GM21717 (cell line): ENCODE data around the gene MESP1.

Source experiments
- ATAC-seq: cut with Tn5 transposase; IDR thresholded peaks from one replicate; pipeline ENCODE4 v1.9.1; 2021; ENCODE audit warnings: mild to moderate bottlenecking, moderate library complexity; ENCODE audit not compliant: unreplicated experiment

MESP1 gene

GRCh38 chr15:89781891-89782618 is 31.0 kb upstream of the MESP1 start:
- ATAC-seq: no peak

- no peak for ATAC-seq
Observed at GRCh38 chr15:89781055-89781454, 30.0 kb upstream of the MESP1 start.

- ATAC-seq: no peak
Observed at GRCh38 chr15:89780601-89781000, 29.6 kb upstream of the MESP1 start.

GRCh38 chr15:89778861-89779260 is 27.8 kb upstream of the MESP1 start:
- no peak for ATAC-seq

- ATAC-seq: no peak
Observed at GRCh38 chr15:89777782-89778380, 26.8 kb upstream of the MESP1 start.

GRCh38 chr15:89777073-89777751 is 26.2 kb upstream of the MESP1 start:
- ATAC-seq: no peak

GRCh38 chr15:89776274-89777072 is 25.4 kb upstream of the MESP1 start, which contains the start of gene MESP2:
MESP2 (plus strand) TSS chr15:89776332; CDS start chr15:89776358, 26 bp downstream.
- no peak for ATAC-seq

- no peak for ATAC-seq
Observed at GRCh38 chr15:89775815-89776214, 24.8 kb upstream of the MESP1 start.

- ATAC-seq: no peak
Observed at GRCh38 chr15:89774492-89774891, 23.4 kb upstream of the MESP1 start.

GRCh38 chr15:89772932-89773583 is 22.0 kb upstream of the MESP1 start:
- ATAC-seq: no peak

- ATAC-seq: no peak
Observed at GRCh38 chr15:89770041-89770440, 19.0 kb upstream of the MESP1 start.

GRCh38 chr15:89769366-89769765 is 18.3 kb upstream of the MESP1 start:
- no peak for ATAC-seq

GRCh38 chr15:89768071-89768500 is 17.0 kb upstream of the MESP1 start:
- ATAC-seq: no peak

GRCh38 chr15:89767411-89767915 is 16.4 kb upstream of the MESP1 start:
- no peak for ATAC-seq

- no peak for ATAC-seq
Observed at GRCh38 chr15:89766357-89767311, 15.6 kb upstream of the MESP1 start.

GRCh38 chr15:89765694-89766093 is 14.6 kb upstream of the MESP1 start:
- no peak for ATAC-seq

GRCh38 chr15:89761929-89762328 is 10.9 kb upstream of the MESP1 start:
- ATAC-seq: no peak

- ATAC-seq: no peak
Observed at GRCh38 chr15:89761009-89761831, 10.2 kb upstream of the MESP1 start.
